Measurements from ENCODE around the gene TAS1R1. TPM values are rescaled to one million over a fixed set of nuclear protein-coding genes. Genes with fewer than 3 reads are reported as not detected.
A peak's percentile ranks its signal among the peaks of the same experiment; 100 is the strongest.

TAS1R1 gene
- polyA plus RNA-seq, 2 of the 4 experiments (the other 2 are of a cell fraction) = not detected

DNA sequence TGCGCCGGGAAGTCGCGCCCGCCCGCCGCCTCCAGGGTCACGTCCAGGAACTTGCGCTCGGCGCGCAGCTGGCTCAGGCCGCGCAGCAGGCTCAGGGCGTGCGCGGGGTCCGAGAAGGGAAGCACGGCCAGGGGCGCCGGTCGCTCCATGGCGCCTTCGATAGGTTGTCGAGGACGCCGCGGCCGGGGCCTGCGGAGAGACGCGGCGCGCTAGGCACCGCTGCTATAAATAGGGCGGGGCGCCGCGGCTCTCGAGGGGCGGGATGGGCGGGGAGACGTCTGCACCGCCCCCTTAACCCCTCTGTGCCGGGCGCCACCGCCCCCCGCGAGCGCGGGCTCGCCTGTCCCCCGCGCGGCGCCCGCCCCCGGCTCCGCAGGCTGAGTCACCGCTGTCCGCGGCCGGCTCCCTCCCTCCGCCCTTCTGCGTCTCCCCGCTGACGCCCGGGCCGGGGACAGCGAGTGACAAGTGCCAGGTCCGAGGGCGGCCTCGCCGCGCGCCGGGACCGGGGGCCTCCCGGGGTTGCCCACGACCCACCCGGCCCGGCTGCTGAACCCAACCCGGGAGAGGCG is 47.6 kb downstream of the TAS1R1 start, which contains the start of gene KLHL21:
Gene KLHL21 (minus strand): TSS at position 201 of the 569 bp plus-strand sequence. CDS start 52 bp downstream, at position 149.
- WGBS (ENCODE audit: missing lambda C conversion rate) = 4% methylated on average over 14 of the region's 84 CpGs
- H3K4me1 ChIP-seq = peaks cover 13% of the 10 kb centered on the region; the same call in 2 of the 3 replicates
- no peak for FAIRE-seq
- peak; percentile 77 to 80 for ATAC-seq
- H3K4me3 ChIP-seq = peak within 1 kb of the TSS; percentile 72
- peak within 1 kb of the TSS; percentile 81 to 93 for H3K27ac ChIP-seq
- POLR2A ChIA-PET = interaction anchor here (1.2 kb wide), 1 partner anchor 23 kb away, joined by 6 read pairs; the partner anchor contains the start of gene ZBTB48
- peak within 1 kb of the TSS; percentile 90 for H3K4me2 ChIP-seq
- DNase-seq (ENCODE audit: low read depth in 1 of 2, low spot score in 1 of 2) = peak; percentile 66 to 74
- H3K9me3 ChIP-seq = no peaks in the 10 kb centered on the region
- CTCF ChIA-PET = interaction anchor here (1.0 to 1.3 kb wide), 5 partner anchors 12 to 50 kb away, joined by 3 to 4 read pairs (median 3); no protein-coding TSS in a partner anchor
- TF ChIP-seq FOXS1 (CRISPR knock-in tag; IDR thresholded peaks at IDR 0.05) (no peak), NR3C1 (IDR thresholded peaks at IDR 0.05) (no peak), RFX5 (IDR thresholded peaks at IDR 0.05) (no peak), SMC3 (IDR thresholded peaks at IDR 0.05) (no peak), SREBF2 (IDR thresholded peaks at IDR 0.05) (no peak), NPAS2 (CRISPR knock-in tag; IDR thresholded peaks at IDR 0.05; ENCODE audit: borderline replicate concordance) (no peak), RARB (CRISPR knock-in tag; IDR thresholded peaks at IDR 0.05) (no peak), JUNB (IDR thresholded peaks at IDR 0.05) (no peak), GATA3 (IDR thresholded peaks at IDR 0.05; ENCODE audit: borderline replicate concordance) (no peak), POLR2AphosphoS2 (conservative IDR thresholded peaks at IDR 0.05; ENCODE audit: low read length) (no peak), TFCP2L1 (CRISPR knock-in tag; IDR thresholded peaks at IDR 0.05) (no peak), NFE2L2 (conservative IDR thresholded peaks at IDR 0.05; ENCODE audit: low read length) (no peak), EP300 (IDR thresholded peaks at IDR 0.05) (no peak), EHMT2 (IDR thresholded peaks at IDR 0.05; ENCODE audit: low read depth) (no peak), RNF2 (IDR thresholded peaks at IDR 0.05; ENCODE audit: borderline replicate concordance, low read depth) (no peak), ZSCAN20 (CRISPR knock-in tag; IDR thresholded peaks at IDR 0.05) (no peak), BHLHE40 (IDR thresholded peaks at IDR 0.05; ENCODE audit: low read depth, low read length) (no peak), RAD21 (conservative IDR thresholded peaks at IDR 0.05 in 1 of 2, IDR thresholded peaks at IDR 0.05 in 1 of 2) (no peak; a peak in 1 of 5 replicates), CEBPB (IDR thresholded peaks at IDR 0.05) (no peak), HEYL (CRISPR knock-in tag; IDR thresholded peaks at IDR 0.05) (no peak), TP53 (CRISPR knock-in tag; IDR thresholded peaks at IDR 0.05) (no peak), MAZ (IDR thresholded peaks at IDR 0.05; ENCODE audit: borderline replicate concordance, low read depth, low read length) (no peak), HOXA7 (CRISPR knock-in tag; IDR thresholded peaks at IDR 0.05) (no peak), PHF8 (IDR thresholded peaks at IDR 0.05; ENCODE audit: borderline replicate concordance, low read depth) (0 out of 2 replicates have a peak, but pooled peaks have one; percentile 54), KDM1A (IDR thresholded peaks at IDR 0.05; ENCODE audit: low read depth) (no peak), EHF (CRISPR knock-in tag; IDR thresholded peaks at IDR 0.05) (no peak), CBX8 (IDR thresholded peaks at IDR 0.05) (no peak), ZNF302 (CRISPR knock-in tag; IDR thresholded peaks at IDR 0.05) (no peak), ESRRA (IDR thresholded peaks at IDR 0.05; ENCODE audit: borderline replicate concordance, low read length) (no peak), ZFP36 (IDR thresholded peaks at IDR 0.05; ENCODE audit: borderline replicate concordance, partially characterized antibody) (no peak), FOSB (CRISPR knock-in tag; IDR thresholded peaks at IDR 0.05) (no peak), JUN (IDR thresholded peaks at IDR 0.05) (peak; percentile 77 to 87; a peak in 4 of 5 replicates), KDM5A (IDR thresholded peaks at IDR 0.05) (no peak), HDAC2 (IDR thresholded peaks at IDR 0.05) (no peak)
- TF ChIP-seq, protein P1, sequence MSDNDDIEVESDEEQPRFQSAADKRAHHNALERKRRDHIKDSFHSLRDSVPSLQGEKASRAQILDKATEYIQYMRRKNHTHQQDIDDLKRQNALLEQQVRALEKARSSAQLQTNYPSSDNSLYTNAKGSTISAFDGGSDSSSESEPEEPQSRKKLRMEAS (IDR thresholded peaks at IDR 0.05) = no peak; the same call in 1 of the 2 replicates
- TF ChIP-seq, protein P2, sequence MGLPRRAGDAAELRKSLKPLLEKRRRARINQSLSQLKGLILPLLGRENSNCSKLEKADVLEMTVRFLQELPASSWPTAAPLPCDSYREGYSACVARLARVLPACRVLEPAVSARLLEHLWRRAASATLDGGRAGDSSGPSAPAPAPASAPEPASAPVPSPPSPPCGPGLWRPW (IDR thresholded peaks at IDR 0.05) = no peak
- TF ChIP-seq, protein P3, sequence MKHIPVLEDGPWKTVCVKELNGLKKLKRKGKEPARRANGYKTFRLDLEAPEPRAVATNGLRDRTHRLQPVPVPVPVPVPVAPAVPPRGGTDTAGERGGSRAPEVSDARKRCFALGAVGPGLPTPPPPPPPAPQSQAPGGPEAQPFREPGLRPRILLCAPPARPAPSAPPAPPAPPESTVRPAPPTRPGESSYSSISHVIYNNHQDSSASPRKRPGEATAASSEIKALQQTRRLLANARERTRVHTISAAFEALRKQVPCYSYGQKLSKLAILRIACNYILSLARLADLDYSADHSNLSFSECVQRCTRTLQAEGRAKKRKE (CRISPR knock-in tag; IDR thresholded peaks at IDR 0.05; ENCODE audit: low read depth) = no peak
- TF ChIP-seq, protein P4, sequence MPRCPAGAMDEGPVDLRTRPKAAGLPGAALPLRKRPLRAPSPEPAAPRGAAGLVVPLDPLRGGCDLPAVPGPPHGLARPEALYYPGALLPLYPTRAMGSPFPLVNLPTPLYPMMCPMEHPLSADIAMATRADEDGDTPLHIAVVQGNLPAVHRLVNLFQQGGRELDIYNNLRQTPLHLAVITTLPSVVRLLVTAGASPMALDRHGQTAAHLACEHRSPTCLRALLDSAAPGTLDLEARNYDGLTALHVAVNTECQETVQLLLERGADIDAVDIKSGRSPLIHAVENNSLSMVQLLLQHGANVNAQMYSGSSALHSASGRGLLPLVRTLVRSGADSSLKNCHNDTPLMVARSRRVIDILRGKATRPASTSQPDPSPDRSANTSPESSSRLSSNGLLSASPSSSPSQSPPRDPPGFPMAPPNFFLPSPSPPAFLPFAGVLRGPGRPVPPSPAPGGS (IDR thresholded peaks at IDR 0.05) = peak; percentile 93
- TF ChIP-seq, protein P5, sequence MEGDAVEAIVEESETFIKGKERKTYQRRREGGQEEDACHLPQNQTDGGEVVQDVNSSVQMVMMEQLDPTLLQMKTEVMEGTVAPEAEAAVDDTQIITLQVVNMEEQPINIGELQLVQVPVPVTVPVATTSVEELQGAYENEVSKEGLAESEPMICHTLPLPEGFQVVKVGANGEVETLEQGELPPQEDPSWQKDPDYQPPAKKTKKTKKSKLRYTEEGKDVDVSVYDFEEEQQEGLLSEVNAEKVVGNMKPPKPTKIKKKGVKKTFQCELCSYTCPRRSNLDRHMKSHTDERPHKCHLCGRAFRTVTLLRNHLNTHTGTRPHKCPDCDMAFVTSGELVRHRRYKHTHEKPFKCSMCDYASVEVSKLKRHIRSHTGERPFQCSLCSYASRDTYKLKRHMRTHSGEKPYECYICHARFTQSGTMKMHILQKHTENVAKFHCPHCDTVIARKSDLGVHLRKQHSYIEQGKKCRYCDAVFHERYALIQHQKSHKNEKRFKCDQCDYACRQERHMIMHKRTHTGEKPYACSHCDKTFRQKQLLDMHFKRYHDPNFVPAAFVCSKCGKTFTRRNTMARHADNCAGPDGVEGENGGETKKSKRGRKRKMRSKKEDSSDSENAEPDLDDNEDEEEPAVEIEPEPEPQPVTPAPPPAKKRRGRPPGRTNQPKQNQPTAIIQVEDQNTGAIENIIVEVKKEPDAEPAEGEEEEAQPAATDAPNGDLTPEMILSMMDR (IDR thresholded peaks at IDR 0.05) = no peak
- TF ChIP-seq, protein P6, sequence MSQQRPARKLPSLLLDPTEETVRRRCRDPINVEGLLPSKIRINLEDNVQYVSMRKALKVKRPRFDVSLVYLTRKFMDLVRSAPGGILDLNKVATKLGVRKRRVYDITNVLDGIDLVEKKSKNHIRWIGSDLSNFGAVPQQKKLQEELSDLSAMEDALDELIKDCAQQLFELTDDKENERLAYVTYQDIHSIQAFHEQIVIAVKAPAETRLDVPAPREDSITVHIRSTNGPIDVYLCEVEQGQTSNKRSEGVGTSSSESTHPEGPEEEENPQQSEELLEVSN (IDR thresholded peaks at IDR 0.05; ENCODE audit: borderline replicate concordance, low read depth) = no peak

Measured in A549 (cell line).